T-helper 2 cell treated with Interferon-gamma antibody and Interleukin-4, amounts not matched to agents 100 ng/mL and 5 ng/mL, for 36 hours (primary cell): Measurements from ENCODE around the gene ALG1. TPM values are rescaled to one million over a fixed set of nuclear protein-coding genes. Genes with fewer than 3 reads are reported as not detected.
"Not testable (repeated sequence)": the region's sequence is repeated elsewhere in the genome, so short reads cannot be mapped to it uniquely, and the experiment has no call there.

Experiments used
- intact Hi-C: fragments of 100-400 bp; cut with micrococcal nuclease; formaldehyde crosslinking; loops from one replicate; pipeline ENCODE4 v1.15.1; 2023
- total RNA-seq: library from RNA; stranded (reverse); gene quantifications from 2 replicates; pipeline ENCODE4 v1.2.3, GENCODE V29; 2022

The ALG1 gene
- total RNA-seq, 1 donor from 2014 or later, result 32.5 TPM

GRCh38 chr16:5072334-5073278 lies 963 bp downstream of the ALG1 start:
- intact Hi-C loops, result loop anchor here (5.0 kb wide), 1 partner anchor 225 kb away; the partner anchor contains the start of genes GLYR1 and UBN1

GRCh38 chr16:5073279-5073629 lies 1.6 kb downstream of the ALG1 start:
- intact Hi-C loops, result loop anchor here (5.0 kb wide), 1 partner anchor 226 kb away; the partner anchor contains the start of genes GLYR1 and UBN1

DNA sequence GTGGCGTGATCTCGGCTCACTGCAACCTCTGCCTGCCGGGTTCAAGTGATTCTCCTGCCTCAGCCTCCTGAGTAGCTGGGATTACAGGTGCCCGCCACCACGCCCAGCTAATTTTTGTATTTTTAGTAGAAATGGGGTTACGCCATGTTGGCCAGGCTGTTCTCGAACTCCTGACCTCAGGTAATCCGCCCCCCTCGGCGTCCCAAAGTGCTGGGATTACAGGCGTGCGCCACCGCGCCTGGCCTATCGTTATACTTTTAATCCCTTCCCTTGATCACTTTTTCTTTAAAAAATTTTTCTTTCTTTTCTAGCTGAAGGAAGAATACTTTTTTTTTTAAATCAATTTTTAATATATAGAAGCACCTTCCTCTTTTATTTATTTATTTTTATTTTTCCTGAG lies 2.1 kb downstream of the ALG1 start:
- intact Hi-C loops, result loop anchor here (5.0 kb wide), 1 partner anchor 226 kb away; the partner anchor contains the start of genes GLYR1 and UBN1

- intact Hi-C loops, result no loop called here
These were observed 4.0 kb downstream of the ALG1 start for GRCh38 chr16:5075637-5076036.

GRCh38 chr16:5077304-5077703 lies 5.7 kb downstream of the ALG1 start:
- intact Hi-C loops, result no loop called here

DNA sequence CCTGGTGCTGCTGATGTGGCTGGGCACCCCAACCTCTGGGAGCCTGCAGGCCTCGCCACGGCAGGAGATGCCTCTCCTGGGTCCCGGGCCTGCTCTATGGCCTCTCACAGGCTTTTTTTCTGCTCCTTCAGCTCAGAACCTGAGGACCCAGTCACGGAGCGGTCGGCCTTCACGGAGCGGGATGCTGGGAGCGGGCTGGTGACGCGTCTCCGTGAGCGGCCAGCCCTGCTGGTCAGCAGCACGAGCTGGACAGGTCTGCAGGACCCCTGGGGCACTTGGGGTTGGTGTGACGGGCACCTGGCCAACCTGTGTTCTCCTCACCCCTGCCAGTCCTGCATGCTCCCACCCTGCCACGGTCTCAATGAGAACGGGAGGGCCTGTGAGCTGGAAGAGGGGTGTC lies 7.0 kb downstream of the ALG1 start:
- intact Hi-C loops, result no loop called here

DNA sequence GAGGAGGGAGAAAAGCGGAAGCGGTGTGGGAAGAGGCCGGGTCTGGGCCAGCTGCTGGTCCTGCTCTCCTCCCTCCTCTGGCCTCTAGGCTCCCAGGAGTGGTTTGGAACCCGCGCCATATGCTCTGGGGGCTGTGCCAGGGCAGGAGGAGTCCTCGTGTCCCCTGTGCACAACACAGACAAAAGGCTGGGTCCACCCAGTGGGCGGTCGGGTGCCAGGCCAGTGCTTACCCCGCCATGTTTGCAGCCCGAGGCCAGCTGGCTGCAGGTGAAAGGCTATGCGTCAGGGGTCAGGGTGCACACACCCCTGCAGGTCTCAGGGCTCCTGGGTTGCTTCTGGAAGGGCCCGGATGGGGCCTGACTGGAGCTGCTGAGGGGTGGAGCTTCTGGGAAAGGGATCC lies 8.8 kb downstream of the ALG1 start:
- intact Hi-C loops, result not testable (repeated sequence)

GRCh38 chr16:5080996-5081395 lies 9.4 kb downstream of the ALG1 start:
- intact Hi-C loops, result not testable (repeated sequence)

DNA sequence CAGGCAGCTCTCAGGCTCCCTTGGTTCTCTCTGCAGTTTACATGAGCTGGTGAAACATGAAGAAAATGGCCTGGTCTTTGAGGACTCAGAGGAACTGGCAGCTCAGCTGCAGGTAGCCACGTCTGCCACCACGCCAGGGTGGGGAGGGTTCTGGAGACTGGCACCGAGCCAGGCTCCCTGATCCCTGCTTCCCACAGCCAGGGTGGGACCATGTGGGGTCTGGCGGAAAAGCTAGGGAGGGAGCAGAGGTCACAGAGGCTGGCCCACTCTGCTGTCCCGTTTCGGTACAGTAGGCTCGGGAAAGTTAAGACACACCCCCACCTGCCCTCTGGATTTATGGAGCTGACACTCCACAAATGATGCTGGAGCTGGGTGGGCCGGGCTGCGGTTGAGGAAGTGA lies 12.0 kb downstream of the ALG1 start:
- intact Hi-C loops, result not testable (repeated sequence)

- intact Hi-C loops, result not testable (repeated sequence)
These were observed 12.6 kb downstream of the ALG1 start for GRCh38 chr16:5084099-5084731.

- intact Hi-C loops, result not testable (repeated sequence)
These were observed 13.2 kb downstream of the ALG1 start for GRCh38 chr16:5084802-5085201.

GRCh38 chr16:5085716-5086115 lies 14.1 kb downstream of the ALG1 start:
- intact Hi-C loops, result not testable (repeated sequence)

- intact Hi-C loops, result not testable (repeated sequence)
These were observed 16.6 kb downstream of the ALG1 start for GRCh38 chr16:5088086-5088790.

GRCh38 chr16:5088936-5089335 lies 17.3 kb downstream of the ALG1 start:
- intact Hi-C loops, result not testable (repeated sequence)

- intact Hi-C loops, result loop anchor here (5.0 kb wide), 1 partner anchor 33 kb away; no protein-coding TSS in a partner anchor
These were observed 18.4 kb downstream of the ALG1 start for GRCh38 chr16:5089911-5090555.

DNA sequence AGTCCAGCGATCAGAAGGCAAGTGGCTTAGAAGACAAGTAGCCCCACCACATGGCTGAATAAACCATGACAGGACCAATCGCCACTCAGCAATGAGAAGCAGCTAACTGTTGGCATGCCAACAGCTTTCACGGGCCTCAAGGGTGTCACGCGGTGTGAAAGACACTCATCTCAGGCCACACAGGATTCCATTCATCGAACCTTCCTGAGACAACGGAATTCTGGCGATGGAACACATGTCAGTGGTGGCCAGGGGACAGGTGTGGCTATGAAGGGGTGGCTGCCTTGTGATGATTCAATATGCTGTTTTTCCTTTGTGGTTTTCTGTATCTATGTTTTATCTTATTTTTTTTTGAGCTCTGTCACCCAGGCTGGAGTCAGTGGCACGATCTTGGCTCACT lies 18.9 kb downstream of the ALG1 start:
- intact Hi-C loops, result loop anchor here (5.0 kb wide), 1 partner anchor 33 kb away; no protein-coding TSS in a partner anchor

DNA sequence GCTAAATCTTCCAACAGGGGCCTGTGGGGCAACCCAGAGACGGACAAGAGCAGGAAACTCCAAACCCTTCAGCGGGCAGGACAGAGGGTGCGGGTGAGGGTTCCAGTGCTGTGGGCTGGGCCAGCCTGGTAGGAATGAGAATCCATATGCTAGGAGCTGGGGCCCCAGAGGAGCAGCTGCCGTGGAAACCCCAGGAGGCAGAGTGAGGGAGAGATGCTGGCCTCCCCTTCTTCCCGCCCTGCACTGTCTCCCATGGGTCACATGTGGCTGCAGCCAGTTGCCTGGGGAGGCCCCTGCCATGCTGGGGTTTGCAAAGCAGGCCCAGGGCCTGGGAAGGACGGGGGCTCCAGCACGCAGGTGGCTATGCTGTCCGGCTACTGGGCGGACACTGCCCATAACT lies 21.4 kb downstream of the ALG1 start:
- intact Hi-C loops, result loop anchor here (5.0 kb wide), 1 partner anchor 36 kb away; no protein-coding TSS in a partner anchor

GRCh38 chr16:5093746-5094145 lies 22.1 kb downstream of the ALG1 start:
- intact Hi-C loops, result loop anchor here (5.0 kb wide), 1 partner anchor 36 kb away; no protein-coding TSS in a partner anchor

DNA sequence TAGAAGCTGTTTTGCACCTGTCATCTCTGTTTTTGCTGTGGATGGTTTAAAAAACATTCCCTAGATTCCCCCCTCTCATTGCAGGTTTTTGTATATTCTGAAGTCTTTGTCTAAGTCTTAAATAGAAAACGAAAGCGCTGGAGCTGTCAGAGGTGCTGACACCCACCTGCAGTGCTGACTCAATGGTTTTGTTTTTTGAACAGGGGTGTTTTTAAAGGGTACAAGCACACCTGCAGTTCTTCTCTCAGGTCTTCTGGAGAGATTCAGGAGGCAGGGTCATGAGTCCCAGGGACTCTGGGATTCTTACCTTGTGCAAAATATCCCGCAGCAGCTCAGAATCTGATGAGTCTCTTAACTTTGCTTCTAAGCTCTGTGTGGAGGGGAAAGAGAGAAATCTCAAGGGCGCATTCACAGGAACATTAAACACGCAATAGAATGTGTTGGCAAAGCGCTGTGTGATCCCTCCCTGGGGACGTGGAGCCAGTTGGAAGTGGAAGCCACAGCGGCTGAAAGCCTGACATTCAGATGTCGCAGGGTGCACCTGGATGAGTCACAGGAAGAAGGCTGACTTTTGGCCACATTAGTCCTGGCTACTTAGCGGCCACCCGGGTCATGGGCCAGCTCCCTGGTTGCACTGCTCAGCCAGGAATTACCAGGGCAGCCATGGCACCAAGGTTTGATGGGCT lies 23.6 kb downstream of the ALG1 start:
- intact Hi-C loops, result loop anchor here (5.0 kb wide), 1 partner anchor 248 kb away; the partner anchor contains the start of genes GLYR1 and UBN1

- intact Hi-C loops, result loop anchor here (1.0 to 5.0 kb wide), 2 partner anchors 25 to 249 kb away; partner anchors contain the start of genes ALG1, GLYR1 and UBN1
These were observed 24.9 kb downstream of the ALG1 start for GRCh38 chr16:5096437-5097060.
